GM18858 (cell line): ENCODE measurements around the gene SAMD4A.

Source experiments
- ATAC-seq: cut with Tn5 transposase; IDR thresholded peaks from one replicate; pipeline ENCODE4 v1.9.1; 2021; ENCODE audit not compliant: unreplicated experiment

Gene SAMD4A

DNA sequence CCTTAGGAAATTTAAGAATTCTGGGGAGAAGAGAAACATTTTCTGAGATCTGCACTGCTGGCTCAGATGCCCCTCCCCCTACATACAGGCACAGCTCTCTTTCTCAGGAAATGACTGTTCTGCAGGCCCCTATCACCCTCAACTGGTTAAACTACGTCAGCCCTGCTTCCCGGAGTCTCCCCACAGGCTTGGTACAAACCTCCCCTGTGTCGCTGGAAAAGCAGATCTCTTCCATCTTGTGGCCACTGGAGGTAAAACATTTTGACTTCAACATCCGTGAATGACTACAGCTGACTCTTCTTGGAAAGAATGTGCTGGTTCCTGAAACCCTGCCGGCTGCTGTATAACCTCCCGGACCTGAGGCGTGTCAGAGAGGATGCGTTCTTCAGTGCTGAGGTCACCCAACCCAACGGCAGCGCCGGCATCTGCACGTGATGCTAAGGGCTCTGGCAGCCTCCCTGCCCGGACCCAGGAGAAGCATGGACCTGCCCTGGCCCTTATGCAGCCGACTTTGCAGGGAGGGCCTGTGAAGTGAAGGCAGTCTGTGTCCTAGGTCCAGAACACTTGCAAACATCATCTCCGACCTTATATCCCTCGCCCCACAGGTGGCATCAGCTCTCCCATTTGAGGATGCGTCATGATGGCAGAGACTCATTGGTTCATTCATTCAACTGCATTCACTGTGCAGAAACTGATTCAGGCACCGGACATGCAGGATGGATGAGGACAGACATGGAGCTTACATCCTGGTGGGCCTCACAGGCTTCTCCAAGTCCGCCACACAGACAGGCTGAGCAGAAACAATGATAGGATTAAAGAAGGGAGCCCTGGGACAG is 206.5 kb downstream of the SAMD4A start:
- peak; percentile 37 for ATAC-seq

GRCh38 chr14:54774824-54775223 is 207.9 kb downstream of the SAMD4A start:
- no peak for ATAC-seq

DNA sequence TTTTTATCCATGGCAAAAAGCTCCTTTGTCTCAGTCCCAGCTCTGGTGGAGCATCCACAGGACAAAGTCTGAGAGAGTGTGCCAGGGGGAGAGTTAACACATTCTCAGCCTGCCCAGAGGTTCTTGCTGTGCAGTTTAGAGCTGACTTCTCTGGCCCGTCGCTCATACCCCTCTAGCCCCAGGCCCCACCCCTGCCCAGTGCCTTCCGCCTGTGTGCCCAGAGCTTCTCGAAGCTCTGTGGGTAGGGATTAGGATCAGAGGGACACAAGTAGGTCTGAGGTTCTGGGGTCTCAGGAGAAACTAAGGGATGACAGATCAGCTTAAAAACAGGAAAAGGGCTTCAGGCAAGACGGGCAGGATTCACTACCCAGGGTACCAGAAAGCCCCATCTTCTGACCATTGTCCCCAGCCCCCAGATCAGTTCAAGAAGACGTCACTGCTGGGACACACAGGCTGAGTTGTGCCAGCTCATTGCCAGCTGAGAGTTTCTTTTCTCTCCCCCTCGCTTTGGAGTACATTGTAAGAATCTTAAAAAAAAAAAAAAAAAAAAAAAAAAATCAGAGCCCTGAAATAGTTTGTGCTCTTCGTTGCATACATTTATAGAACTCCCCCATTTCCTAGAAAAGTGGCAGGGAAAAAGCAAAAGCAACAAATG is 208.7 kb downstream of the SAMD4A start:
- ATAC-seq = no peak

GRCh38 chr14:54776361-54777001 is 209.6 kb downstream of the SAMD4A start:
- no peak for ATAC-seq

DNA sequence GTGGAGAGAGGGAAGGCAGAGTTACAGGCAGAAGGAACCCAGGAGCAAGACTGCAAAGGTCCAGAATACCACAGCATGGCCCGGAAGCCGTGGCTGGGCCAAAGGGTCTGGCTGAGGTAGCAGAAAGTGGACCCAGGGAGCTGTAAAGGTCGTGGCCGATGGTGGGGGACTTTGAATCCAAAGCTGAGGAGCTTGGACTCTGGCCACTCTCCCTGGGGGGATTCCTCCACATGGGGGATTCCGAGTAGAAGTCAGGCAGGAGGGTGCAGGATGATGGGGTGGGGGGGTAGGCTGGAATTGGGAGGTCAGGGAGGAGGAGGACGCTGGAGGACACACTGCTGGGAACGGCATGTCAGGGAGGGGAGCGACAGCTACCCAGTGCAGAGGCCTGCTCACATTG is 210.5 kb downstream of the SAMD4A start:
- no peak for ATAC-seq

GRCh38 chr14:54778618-54779345 is 211.9 kb downstream of the SAMD4A start:
- no peak for ATAC-seq

- no peak for ATAC-seq
These were observed 214.2 kb downstream of the SAMD4A start for GRCh38 chr14:54781080-54781479.

GRCh38 chr14:54781961-54782750 is 215.2 kb downstream of the SAMD4A start:
- ATAC-seq = no peak

- peak; percentile 82 for ATAC-seq
These were observed 216.1 kb downstream of the SAMD4A start for GRCh38 chr14:54782751-54783659.

GRCh38 chr14:54783660-54784015 is 216.7 kb downstream of the SAMD4A start:
- ATAC-seq = no peak

DNA sequence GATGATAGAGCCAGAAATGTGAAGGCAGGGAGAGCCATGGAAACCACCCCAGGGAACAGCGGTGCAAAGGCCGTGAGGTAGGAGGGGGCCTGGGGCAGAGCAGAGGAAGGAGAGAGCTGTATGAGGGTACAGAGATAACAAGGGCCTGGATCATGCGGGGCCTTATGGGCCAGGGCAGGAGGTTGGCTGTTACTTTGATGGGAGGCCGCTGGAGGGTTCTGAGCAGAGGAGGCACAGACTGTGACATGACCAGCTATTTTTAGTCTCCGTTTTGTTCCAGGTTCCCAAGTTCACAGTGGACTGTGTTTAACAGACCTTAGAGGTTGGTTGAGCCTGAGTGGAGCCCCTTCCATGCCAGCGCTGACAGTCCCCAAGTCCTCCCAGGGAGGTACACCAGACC is 217.1 kb downstream of the SAMD4A start:
- no peak for ATAC-seq

- ATAC-seq = no peak
These were observed 217.7 kb downstream of the SAMD4A start for GRCh38 chr14:54784657-54785056.

DNA sequence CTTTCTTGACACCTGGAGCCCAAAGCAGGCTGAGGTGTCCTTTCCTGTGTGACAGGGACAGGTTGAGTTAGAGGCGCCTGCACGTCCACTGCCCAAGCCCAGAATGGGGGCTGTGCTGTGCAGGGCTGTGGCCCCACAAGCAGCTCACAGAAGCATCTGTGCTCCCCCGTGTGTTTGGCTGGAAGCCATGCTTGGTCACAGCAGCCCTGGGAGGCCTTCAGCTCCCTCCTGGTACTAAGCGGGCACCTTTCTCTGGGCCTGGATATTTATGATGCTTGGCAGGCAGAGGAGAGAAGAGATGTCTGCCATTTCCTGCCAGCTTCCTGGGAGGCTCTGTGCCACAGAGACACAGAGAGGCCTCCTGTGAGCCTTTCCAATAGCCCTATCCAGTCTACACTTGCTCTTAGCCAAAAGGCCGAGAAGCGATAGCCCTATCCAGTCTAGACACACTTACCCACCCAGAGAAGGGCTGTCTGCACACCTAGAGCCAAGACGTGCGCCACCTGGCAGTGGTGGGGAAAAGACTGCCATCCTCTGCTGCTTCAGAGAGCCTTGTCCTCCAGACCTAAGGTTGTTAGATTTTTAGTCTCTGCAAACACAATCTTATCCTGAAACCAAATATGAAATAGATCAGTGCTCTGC is 218.3 kb downstream of the SAMD4A start:
- no peak for ATAC-seq

DNA sequence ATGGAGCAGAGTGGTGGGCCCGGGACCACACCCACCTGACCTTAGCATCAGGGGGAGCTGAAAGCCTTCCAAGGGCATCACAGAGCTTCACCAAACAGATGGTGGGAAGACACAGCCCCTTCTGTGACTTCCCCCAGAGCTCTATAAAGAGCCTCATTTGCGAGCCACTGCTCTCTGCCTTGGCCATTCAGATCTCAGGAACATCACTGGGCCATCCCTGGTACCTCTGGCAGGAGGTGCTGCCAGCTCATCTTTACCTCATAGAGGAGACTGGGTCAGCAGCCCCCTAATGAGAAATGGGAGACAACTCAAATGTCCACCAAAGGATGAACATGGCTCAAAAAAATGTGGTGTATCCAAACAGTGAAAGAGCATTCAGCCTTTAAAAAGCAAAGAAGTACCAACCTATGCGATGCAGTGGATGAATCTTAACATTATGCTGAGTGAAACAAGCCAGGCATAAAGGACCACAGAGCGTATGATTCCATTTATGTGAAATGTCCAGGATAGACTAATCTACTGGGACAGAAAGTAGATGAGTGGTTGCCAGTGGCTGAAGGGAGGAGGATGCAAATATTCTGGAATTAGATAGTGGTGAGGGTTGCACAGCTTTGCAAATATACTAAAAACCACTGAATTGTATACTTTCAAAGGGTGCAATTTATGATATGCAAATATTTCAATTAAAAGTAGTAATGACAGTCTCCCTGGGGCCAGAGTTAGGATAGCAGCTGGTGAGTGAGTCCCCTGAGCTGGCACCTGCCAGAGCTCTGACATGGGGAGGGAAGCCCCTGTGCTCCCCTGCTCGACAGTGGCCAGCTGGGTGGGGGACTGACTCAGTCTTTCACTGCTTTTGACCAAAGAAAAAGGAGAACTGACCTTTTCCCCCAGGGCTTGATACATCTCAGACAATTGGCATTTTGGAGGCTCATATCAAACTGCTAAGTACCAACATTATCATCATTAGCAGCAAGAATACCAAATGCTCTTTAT is 219.1 kb downstream of the SAMD4A start:
- no peak for ATAC-seq

DNA sequence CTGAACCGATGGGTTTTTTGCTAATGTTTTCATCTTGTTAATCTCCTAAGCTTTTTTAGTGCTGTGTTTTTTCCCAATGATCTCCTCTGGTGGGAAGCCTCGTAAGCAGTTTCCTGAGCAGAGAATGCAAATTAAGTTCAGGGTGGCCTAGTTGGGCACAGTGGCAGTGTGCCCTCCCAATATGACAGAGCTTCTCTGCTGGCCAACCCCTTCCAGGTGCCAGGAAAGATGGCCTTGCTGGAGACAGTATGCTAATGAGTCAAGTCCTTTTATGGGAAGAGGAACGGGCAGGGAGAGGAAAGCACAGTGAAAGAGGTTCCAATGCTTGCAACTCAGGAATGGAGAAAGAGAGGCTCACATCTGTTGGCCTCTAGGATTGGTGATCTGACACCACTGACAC is 219.9 kb downstream of the SAMD4A start:
- ATAC-seq = no peak

DNA sequence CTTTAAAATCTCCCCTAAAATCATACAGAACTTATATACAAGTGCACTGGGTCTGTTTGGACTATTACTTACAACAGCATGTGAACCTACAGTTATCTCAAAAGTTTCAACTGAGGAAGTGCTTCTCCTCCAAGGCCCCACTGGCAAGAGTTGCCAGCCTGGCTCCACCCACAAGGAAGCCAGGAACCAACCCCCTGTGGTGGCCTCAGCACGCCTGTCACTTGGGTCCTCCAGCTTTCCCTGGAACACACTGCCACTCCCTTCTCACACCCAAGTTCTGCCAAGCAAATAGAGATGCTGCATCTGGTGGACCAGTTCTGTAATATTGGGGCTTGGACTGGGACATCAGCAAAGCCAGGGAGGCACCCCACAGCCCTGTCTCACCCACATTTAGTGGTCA is 220.3 kb downstream of the SAMD4A start:
- ATAC-seq = no peak

- ATAC-seq = no peak
These were observed 221.8 kb downstream of the SAMD4A start for GRCh38 chr14:54788701-54789100.

- ATAC-seq = no peak
These were observed 222.2 kb downstream of the SAMD4A start for GRCh38 chr14:54789166-54789565.
